Measurements from ENCODE around the gene TAS2R8. TPM values are rescaled to one million over a fixed set of nuclear protein-coding genes. Genes with fewer than 3 reads are reported as not detected.

Gene TAS2R8
- polyA plus RNA-seq, 4 donors, result not detected

- no peak for DNase-seq (ENCODE audit: low read depth in 4 of 4, low spot score in 3 of 4)
Measured at GRCh38 chr12:10756194-10756593, 50.9 kb downstream of the TAS2R8 start.

Other genes with a start within 250 kb of the TAS2R8 start
- 10 to 100 TPM; 36.7 to 48.8 (median 44.0) TPM for gene MAGOHB, start 193.7 kb downstream of the TAS2R8 start, polyA plus RNA-seq (ENCODE audit: insufficient read length in 4 of 4)
- 1 to 10 TPM in 1 of 4 donors, under 1 TPM in 3; 0.70 to 1.2 (median 0.94) TPM for gene STYK1, start 133.2 kb downstream of the TAS2R8 start, polyA plus RNA-seq (ENCODE audit: insufficient read length in 4 of 4)
- gene YBX3, start 84.0 kb downstream of the TAS2R8 start, polyA plus RNA-seq (ENCODE audit: insufficient read length in 4 of 4), result 100 to 1,000 TPM; 219 to 278 (median 234) TPM
- gene TAS2R7, start 4.7 kb downstream of the TAS2R8 start, polyA plus RNA-seq (ENCODE audit: insufficient read length in 4 of 4), result not detected
- gene TAS2R9, start 2.9 kb upstream of the TAS2R8 start, polyA plus RNA-seq (ENCODE audit: insufficient read length in 4 of 4), result not detected
- 1 to 10 TPM; 1.1 to 2.0 (median 1.4) TPM for gene TAS2R10, start 19.1 kb upstream of the TAS2R8 start, polyA plus RNA-seq (ENCODE audit: insufficient read length in 4 of 4)
- 1 to 10 TPM; 6.5 to 8.1 (median 7.1) TPM for gene PRR4, start 42.2 kb upstream of the TAS2R8 start, polyA plus RNA-seq (ENCODE audit: insufficient read length in 4 of 4)
- gene PRH1, start 77.0 kb upstream of the TAS2R8 start, polyA plus RNA-seq (ENCODE audit: insufficient read length in 4 of 4), result 10 to 100 TPM in 3 of 4 donors, 1 to 10 TPM in 1; 8.5 to 15.3 (median 14.6) TPM
- gene TAS2R13, start 102.3 kb upstream of the TAS2R8 start, polyA plus RNA-seq (ENCODE audit: insufficient read length in 4 of 4), result under 1 TPM in 1 of 4 donors, not detected in 3; 0.08 TPM
- under 1 TPM in 3 of 4 donors, not detected in 1; 0.23 to 0.41 (median 0.31) TPM for gene PRH2, start 122.0 kb upstream of the TAS2R8 start, polyA plus RNA-seq (ENCODE audit: insufficient read length in 4 of 4)
- 1 to 10 TPM; 2.6 to 3.8 (median 3.3) TPM for gene TAS2R14, start 132.0 kb upstream of the TAS2R8 start, polyA plus RNA-seq (ENCODE audit: insufficient read length in 4 of 4)
- gene TAS2R50, start 179.6 kb upstream of the TAS2R8 start, polyA plus RNA-seq (ENCODE audit: insufficient read length in 4 of 4), result not detected
- gene TAS2R20, start 191.0 kb upstream of the TAS2R8 start, polyA plus RNA-seq (ENCODE audit: insufficient read length in 4 of 4), result 1 to 10 TPM in 3 of 4 donors, under 1 TPM in 1; 0.98 to 2.0 (median 1.1) TPM
- 1 to 10 TPM in 2 of 4 donors, under 1 TPM in 2; 0.79 to 1.5 (median 1.2) TPM for gene TAS2R19, start 215.3 kb upstream of the TAS2R8 start, polyA plus RNA-seq (ENCODE audit: insufficient read length in 4 of 4)
- gene TAS2R31, start 224.1 kb upstream of the TAS2R8 start, polyA plus RNA-seq (ENCODE audit: insufficient read length in 4 of 4), result 1 to 10 TPM in 2 of 4 donors, under 1 TPM in 2; 0.65 to 1.9 (median 0.92) TPM

Data from right renal pelvis (tissue), 4 donors.